NOMO-1 (cell line): ENCODE results near the gene SLC33A1.

ENCODE experiments used
- DNase-seq, 2 experiments: peaks; one replicate each; lab custom pipeline; 2025; ENCODE audit not compliant: unreplicated experiment in 2 of 2; lab: John Stamatoyannopoulos, UW

SLC33A1 gene

GRCh38 chr3:155804323-155804722, 49.9 kb downstream of the SLC33A1 start:
- DNase-seq: no peak

DNA sequence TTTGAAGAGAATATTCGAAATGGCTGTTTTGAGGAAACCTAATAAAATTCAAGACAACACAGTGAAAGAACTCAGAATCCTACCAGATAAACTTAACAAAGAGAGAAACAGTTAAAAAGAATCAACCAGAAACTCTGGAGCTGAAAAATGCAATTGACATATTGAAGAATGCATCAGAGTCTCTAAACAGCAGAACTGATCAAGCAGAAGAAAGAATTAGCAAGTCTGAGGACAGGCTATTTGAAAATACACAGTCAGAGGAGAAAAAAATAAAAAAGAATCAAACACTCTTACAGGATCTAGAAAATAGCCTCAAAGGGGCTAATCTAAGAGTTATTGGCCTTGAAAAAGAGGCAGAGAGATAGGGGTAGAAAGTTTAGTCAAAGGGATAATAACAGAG, 61.7 kb downstream of the SLC33A1 start:
- no peak for DNase-seq

- peak in 1 of 2 experiments; percentile 19 for DNase-seq
Observed at GRCh38 chr3:155791190-155791589, 63.0 kb downstream of the SLC33A1 start.

- DNase-seq: no peak
Observed at GRCh38 chr3:155790272-155790925, 63.8 kb downstream of the SLC33A1 start.

DNA sequence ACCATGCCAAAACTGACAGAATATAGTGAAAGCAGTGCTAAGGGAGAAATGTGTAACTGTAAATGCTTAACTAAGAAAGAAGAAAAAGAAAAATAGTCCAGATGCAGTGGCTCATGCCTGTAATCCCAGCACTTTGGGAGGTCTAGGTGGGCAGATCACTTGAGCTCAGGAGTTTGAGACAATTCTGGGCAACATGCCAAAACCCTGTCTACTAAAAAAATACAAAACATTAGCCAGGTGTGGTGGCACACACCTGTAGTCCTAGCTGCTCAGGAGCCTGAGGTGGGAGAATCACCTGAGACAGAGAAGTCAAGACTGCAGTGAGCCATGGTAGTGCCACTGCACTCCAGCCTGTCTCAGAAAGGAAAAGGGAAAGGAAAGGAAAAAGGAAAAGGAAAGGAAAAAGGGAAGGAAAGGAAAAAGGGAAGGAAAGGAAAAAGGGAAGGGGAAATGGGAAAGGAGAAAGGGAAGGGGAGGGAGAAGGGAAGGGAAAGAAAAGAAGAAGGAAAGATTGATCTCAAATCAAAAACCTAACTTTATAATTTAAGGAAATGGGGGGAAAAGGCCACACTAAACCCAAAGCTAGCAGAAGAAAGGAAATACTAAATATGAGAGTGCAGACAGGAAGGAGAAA, 68.4 kb downstream of the SLC33A1 start:
- no peak for DNase-seq

- DNase-seq: no peak
Observed at GRCh38 chr3:155782390-155782953, 71.8 kb downstream of the SLC33A1 start.

DNA sequence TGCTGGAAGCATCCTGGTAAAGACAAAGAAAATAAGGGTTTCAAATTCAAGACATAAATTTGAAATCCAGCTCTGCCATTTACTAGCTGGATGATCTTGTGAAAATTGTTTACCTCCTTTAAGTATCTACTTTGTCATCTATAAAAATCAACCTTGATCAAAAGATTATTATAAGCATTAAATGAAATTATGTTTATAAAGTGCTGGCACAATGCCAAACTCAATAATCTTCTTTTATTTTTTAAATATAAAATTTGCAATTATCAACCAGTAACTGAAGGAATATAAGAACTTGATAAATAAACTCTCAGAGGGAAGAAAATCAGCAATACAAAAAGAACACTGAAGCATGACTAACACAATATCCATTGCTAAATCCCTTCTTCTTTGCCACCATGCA, 73.9 kb downstream of the SLC33A1 start:
- DNase-seq: no peak

GRCh38 chr3:155778462-155778861, 75.8 kb downstream of the SLC33A1 start:
- no peak for DNase-seq

- DNase-seq: no peak
Observed at GRCh38 chr3:155772801-155773200, 81.4 kb downstream of the SLC33A1 start.

DNA sequence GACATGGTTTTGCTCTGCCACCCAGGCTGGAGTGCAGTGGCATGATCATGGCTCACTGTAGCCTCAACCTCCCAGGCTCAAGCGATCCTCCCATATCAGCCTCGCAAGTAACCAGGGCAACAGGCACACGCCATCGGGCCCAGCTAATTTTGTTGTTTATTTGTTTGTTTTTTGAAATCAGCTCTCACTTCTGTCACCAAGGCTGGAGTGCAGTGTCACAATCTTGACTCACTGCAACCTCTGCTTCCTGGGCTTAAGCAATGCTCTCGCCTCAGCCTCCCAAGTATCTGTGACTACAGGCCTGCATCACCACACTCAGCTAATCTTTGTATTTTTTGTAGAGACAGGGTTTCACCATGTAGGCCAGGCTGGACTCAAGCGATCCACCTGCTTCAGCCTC, 83.1 kb downstream of the SLC33A1 start:
- no peak for DNase-seq
